ENCODE data around the gene BYSL.

GRCh38 chr6:41942067-41942851 lies 21.0 kb downstream of the BYSL start:
- no peak for TF ChIP-seq ELF4 (CRISPR knock-in tag; IDR thresholded peaks at IDR 0.05; ENCODE audit: low read depth)
- no peak for TF ChIP-seq ZNF232 (CRISPR knock-in tag; IDR thresholded peaks at IDR 0.05)
- no peak for TF ChIP-seq TEAD4 (CRISPR knock-in tag; IDR thresholded peaks at IDR 0.05)
- TF ChIP-seq, protein P1, sequence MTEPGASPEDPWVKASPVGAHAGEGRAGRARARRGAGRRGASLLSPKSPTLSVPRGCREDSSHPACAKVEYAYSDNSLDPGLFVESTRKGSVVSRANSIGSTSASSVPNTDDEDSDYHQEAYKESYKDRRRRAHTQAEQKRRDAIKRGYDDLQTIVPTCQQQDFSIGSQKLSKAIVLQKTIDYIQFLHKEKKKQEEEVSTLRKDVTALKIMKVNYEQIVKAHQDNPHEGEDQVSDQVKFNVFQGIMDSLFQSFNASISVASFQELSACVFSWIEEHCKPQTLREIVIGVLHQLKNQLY (CRISPR knock-in tag; IDR thresholded peaks at IDR 0.05): no peak
- no peak for TF ChIP-seq CTCF (IDR thresholded peaks at IDR 0.05)
